ENCODE measurements around the gene ZNRF1.

DNA sequence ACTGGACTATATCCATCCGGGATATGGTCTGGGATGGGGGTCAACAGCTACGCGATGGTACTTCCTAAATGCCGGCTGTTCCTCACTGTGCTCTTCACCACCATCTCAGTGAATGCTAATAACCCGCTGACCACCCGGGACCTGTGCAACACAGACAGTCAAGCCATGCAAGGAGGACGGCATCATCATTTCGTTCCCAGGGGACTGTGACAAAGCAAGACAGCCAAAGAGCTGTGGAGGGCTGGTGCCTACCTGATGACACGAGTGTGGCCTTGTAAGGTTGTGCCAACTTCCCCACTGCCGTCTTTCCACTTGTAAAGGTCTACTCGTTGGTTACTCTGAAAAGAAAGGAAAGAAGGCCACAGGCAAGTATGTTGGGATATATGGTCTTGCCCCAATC lies 47.6 kb upstream of the ZNRF1 start:
- TF ChIP-seq CREM (IDR thresholded peaks at IDR 0.05; ENCODE audit: low read depth) (no peak), ESRRA (IDR thresholded peaks at IDR 0.05; ENCODE audit: low read length) (no peak), MYC (IDR thresholded peaks at IDR 0.05; ENCODE audit: insufficient read depth, insufficient read length, insufficient replicate concordance, low read length, severe bottlenecking) (no peak), RCOR1 (conservative IDR thresholded peaks at IDR 0.05; ENCODE audit: low read depth, low read length) (no peak), EZH2 (IDR thresholded peaks at IDR 0.05; ENCODE audit: borderline replicate concordance, control insufficient read depth, low read depth, low read length) (no peak), FOXM1 (IDR thresholded peaks at IDR 0.05; ENCODE audit: low read depth, low read length) (no peak)
- TF ChIP-seq, protein P1, sequence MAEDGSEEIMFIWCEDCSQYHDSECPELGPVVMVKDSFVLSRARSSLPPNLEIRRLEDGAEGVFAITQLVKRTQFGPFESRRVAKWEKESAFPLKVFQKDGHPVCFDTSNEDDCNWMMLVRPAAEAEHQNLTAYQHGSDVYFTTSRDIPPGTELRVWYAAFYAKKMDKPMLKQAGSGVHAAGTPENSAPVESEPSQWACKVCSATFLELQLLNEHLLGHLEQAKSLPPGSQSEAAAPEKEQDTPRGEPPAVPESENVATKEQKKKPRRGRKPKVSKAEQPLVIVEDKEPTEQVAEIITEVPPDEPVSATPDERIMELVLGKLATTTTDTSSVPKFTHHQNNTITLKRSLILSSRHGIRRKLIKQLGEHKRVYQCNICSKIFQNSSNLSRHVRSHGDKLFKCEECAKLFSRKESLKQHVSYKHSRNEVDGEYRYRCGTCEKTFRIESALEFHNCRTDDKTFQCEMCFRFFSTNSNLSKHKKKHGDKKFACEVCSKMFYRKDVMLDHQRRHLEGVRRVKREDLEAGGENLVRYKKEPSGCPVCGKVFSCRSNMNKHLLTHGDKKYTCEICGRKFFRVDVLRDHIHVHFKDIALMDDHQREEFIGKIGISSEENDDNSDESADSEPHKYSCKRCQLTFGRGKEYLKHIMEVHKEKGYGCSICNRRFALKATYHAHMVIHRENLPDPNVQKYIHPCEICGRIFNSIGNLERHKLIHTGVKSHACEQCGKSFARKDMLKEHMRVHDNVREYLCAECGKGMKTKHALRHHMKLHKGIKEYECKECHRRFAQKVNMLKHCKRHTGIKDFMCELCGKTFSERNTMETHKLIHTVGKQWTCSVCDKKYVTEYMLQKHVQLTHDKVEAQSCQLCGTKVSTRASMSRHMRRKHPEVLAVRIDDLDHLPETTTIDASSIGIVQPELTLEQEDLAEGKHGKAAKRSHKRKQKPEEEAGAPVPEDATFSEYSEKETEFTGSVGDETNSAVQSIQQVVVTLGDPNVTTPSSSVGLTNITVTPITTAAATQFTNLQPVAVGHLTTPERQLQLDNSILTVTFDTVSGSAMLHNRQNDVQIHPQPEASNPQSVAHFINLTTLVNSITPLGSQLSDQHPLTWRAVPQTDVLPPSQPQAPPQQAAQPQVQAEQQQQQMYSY (CRISPR knock-in tag; IDR thresholded peaks at IDR 0.05): no peak
- TF ChIP-seq, protein P2, sequence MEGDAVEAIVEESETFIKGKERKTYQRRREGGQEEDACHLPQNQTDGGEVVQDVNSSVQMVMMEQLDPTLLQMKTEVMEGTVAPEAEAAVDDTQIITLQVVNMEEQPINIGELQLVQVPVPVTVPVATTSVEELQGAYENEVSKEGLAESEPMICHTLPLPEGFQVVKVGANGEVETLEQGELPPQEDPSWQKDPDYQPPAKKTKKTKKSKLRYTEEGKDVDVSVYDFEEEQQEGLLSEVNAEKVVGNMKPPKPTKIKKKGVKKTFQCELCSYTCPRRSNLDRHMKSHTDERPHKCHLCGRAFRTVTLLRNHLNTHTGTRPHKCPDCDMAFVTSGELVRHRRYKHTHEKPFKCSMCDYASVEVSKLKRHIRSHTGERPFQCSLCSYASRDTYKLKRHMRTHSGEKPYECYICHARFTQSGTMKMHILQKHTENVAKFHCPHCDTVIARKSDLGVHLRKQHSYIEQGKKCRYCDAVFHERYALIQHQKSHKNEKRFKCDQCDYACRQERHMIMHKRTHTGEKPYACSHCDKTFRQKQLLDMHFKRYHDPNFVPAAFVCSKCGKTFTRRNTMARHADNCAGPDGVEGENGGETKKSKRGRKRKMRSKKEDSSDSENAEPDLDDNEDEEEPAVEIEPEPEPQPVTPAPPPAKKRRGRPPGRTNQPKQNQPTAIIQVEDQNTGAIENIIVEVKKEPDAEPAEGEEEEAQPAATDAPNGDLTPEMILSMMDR (IDR thresholded peaks at IDR 0.05 in 2 of 3, conservative IDR thresholded peaks at IDR 0.05 in 1 of 3; ENCODE audit: control insufficient read depth in 2 of 3, extremely low read depth in 1 of 3, insufficient read depth in 1 of 3, low read depth in 3 of 3, low read length in 3 of 3): no peak
- TF ChIP-seq, protein P3, sequence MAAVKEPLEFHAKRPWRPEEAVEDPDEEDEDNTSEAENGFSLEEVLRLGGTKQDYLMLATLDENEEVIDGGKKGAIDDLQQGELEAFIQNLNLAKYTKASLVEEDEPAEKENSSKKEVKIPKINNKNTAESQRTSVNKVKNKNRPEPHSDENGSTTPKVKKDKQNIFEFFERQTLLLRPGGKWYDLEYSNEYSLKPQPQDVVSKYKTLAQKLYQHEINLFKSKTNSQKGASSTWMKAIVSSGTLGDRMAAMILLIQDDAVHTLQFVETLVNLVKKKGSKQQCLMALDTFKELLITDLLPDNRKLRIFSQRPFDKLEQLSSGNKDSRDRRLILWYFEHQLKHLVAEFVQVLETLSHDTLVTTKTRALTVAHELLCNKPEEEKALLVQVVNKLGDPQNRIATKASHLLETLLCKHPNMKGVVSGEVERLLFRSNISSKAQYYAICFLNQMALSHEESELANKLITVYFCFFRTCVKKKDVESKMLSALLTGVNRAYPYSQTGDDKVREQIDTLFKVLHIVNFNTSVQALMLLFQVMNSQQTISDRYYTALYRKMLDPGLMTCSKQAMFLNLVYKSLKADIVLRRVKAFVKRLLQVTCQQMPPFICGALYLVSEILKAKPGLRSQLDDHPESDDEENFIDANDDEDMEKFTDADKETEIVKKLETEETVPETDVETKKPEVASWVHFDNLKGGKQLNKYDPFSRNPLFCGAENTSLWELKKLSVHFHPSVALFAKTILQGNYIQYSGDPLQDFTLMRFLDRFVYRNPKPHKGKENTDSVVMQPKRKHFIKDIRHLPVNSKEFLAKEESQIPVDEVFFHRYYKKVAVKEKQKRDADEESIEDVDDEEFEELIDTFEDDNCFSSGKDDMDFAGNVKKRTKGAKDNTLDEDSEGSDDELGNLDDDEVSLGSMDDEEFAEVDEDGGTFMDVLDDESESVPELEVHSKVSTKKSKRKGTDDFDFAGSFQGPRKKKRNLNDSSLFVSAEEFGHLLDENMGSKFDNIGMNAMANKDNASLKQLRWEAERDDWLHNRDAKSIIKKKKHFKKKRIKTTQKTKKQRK (IDR thresholded peaks at IDR 0.05; ENCODE audit: low read depth, low read length): no peak

All from GM12878 (cell line).